Peyer's patch (tissue), 4 donors: ENCODE results near the gene TBP. TPM values are rescaled to one million over a fixed set of nuclear protein-coding genes. Genes with fewer than 3 reads are reported as not detected.

ENCODE experiments used
- DNase-seq, 3 donors: peaks; one replicate each; pipeline ENCODE4 v3.0.0-alpha.2; 2017 to 2019
- H3K27ac ChIP-seq, 4 donors: fragments of 200-600 bp; sonication (generic); one replicate each; pipeline ENCODE4 v1.5.1; 2016 to 2019
- H3K27me3 ChIP-seq, 2 donors: fragments of 200-600 bp; sonication (generic); one replicate each; pipeline ENCODE4 v1.5.1; 2019
- H3K36me3 ChIP-seq, 3 donors: fragments of 200-600 bp; sonication (generic); one replicate each; pipeline ENCODE4 v1.5.1; 2016 to 2019
- H3K4me1 ChIP-seq, 4 donors: fragments of 200-600 bp; sonication (generic); one replicate each; pipeline ENCODE4 v1.5.1; 2016 to 2019
- H3K4me3 ChIP-seq, 4 donors: fragments of 200-600 bp; sonication (generic); 1 replicate in 3 of 4; 2 replicates in 1 of 4; pipeline ENCODE4 v1.5.1; 2016 to 2019; ENCODE audit warnings: mild to moderate bottlenecking in 1 of 4
- H3K9me3 ChIP-seq, 4 donors: fragments of 200-600 bp; sonication (generic); one replicate each; pipeline ENCODE4 v1.5.1; 2016 to 2019; ENCODE audit warnings: mild to moderate bottlenecking in 1 of 4
- POLR2A ChIP-seq, 2 donors: fragments of 450-650 bp; IDR thresholded peaks; one replicate each; pipeline ENCODE4 v1.5.1; 2017; ENCODE audit warnings: antibody characterized with exemption in 2 of 2, mild to moderate bottlenecking in 2 of 2, moderate library complexity in 2 of 2
- total RNA-seq, 4 donors: library from RNA; depleted of rRNA; stranded (reverse); fragments of >200 nt; gene quantifications; one replicate each; pipeline ENCODE4 v1.1.0, GENCODE V29; 2016
- TF ChIP-seq, protein P1 (sequence below), 6 experiments: fragments of 450-650 bp in 4 of 6; fragments of 200-600 bp in 2 of 6; sonication (generic) in 1 of 6; IDR thresholded peaks; one replicate each; pipeline ENCODE4 v1.5.1; 2017 to 2019; ENCODE audit warnings: antibody characterized with exemption in 6 of 6, mild to moderate bottlenecking in 3 of 6, moderate library complexity in 1 of 6

The TBP gene
- total RNA-seq, 4 donors from 2014 or later, result 14.2 to 37.1 (median 33.7) TPM

GRCh38 chr6:170561555-170561954 lies 7.4 kb downstream of the TBP start:
- Histone ChIP-seq H3K4me1 (no peaks in the 10 kb centered on the region), H3K9me3 (no peaks in the 10 kb centered on the region), H3K27me3 (no peaks in the 10 kb centered on the region), H3K4me3 (no peak overlapping the region), H3K27ac (no peak overlapping the region), H3K36me3 (peaks cover 0 to 65% (median 0%) of the 10 kb centered on the region in 3 donors)
- TF ChIP-seq, protein P1, sequence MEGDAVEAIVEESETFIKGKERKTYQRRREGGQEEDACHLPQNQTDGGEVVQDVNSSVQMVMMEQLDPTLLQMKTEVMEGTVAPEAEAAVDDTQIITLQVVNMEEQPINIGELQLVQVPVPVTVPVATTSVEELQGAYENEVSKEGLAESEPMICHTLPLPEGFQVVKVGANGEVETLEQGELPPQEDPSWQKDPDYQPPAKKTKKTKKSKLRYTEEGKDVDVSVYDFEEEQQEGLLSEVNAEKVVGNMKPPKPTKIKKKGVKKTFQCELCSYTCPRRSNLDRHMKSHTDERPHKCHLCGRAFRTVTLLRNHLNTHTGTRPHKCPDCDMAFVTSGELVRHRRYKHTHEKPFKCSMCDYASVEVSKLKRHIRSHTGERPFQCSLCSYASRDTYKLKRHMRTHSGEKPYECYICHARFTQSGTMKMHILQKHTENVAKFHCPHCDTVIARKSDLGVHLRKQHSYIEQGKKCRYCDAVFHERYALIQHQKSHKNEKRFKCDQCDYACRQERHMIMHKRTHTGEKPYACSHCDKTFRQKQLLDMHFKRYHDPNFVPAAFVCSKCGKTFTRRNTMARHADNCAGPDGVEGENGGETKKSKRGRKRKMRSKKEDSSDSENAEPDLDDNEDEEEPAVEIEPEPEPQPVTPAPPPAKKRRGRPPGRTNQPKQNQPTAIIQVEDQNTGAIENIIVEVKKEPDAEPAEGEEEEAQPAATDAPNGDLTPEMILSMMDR (IDR thresholded peaks at IDR 0.05), result no peak
- TF ChIP-seq POLR2A (IDR thresholded peaks at IDR 0.05), result no peak
- no peak for DNase-seq

DNA sequence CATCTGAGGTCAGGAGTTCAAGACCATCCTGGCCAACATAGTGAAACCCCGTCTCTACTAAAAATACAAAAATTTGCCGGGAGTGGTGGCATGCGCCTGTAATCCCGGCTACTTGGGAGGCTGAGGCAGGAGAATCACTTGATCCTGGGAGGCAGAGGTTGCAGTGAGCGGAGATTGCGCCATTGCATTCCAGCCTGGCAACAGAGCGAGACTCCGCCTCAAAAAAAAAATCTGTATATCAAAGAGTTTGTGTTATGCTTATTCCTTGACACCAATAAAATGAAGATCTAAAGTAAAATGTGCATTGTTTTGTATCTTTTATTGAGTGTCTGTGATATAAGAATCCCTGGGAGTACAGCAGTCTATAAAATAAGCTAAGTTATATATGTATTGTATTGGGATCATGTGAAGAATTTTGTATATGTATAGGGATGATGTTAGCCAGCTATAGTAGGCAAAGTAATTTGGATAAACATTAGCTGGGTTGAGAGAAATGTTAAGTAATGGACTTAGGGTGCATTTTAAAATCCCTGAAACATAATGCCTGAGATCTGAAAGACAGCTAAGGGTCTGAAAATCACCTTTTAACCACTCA lies 10.9 kb downstream of the TBP start:
- H3K9me3 ChIP-seq, result no peaks in the 10 kb centered on the region
- no peaks in the 10 kb centered on the region for H3K4me1 ChIP-seq
- H3K27ac ChIP-seq, result no peak overlapping the region
- no peaks in the 10 kb centered on the region for H3K27me3 ChIP-seq
- peaks cover 0 to 87% (median 0%) of the 10 kb centered on the region in 3 donors for H3K36me3 ChIP-seq
- no peak for TF ChIP-seq POLR2A (IDR thresholded peaks at IDR 0.05)
- TF ChIP-seq, protein P1 (IDR thresholded peaks at IDR 0.05), result no peak
- H3K4me3 ChIP-seq, result no peak overlapping the region
- DNase-seq, result no peak

- H3K9me3 ChIP-seq, result no peaks in the 10 kb centered on the region
- no peak overlapping the region for H3K4me3 ChIP-seq
- H3K27ac ChIP-seq, result no peak overlapping the region
- no peak for DNase-seq
- TF ChIP-seq, protein P1 (IDR thresholded peaks at IDR 0.05), result no peak
- TF ChIP-seq POLR2A (IDR thresholded peaks at IDR 0.05), result no peak
- peaks cover 0 to 72% (median 5%) of the 10 kb centered on the region in 3 donors for H3K36me3 ChIP-seq
- no peaks in the 10 kb centered on the region for H3K27me3 ChIP-seq
- no peaks in the 10 kb centered on the region for H3K4me1 ChIP-seq
These were observed 18.7 kb downstream of the TBP start for GRCh38 chr6:170572704-170573466.

DNA sequence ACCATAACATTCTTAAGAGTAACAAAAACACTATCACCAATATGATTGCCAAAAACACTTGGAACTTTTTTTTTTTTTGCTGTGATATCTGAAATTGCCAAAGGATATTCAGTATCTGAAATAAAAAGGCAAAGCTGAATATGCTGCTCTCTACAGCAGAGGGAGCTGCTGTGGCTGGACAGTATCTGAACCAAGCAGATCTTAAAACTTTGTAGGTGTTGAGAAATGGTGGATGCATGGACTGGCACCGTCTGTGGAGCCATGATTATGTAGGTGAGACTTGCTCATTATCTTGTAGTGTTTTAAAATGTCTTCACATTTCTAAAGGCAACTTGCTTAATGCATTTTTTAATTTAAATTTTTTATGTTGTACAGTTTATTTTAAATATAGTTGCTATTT lies 21.1 kb downstream of the TBP start:
- TF ChIP-seq, protein P1 (IDR thresholded peaks at IDR 0.05), result no peak
- no peak for TF ChIP-seq POLR2A (IDR thresholded peaks at IDR 0.05)
- no peak overlapping the region for H3K27ac ChIP-seq
- DNase-seq, result no peak
- no peaks in the 10 kb centered on the region for H3K9me3 ChIP-seq
- H3K4me3 ChIP-seq, result no peak overlapping the region
- peaks cover 0 to 65% (median 5%) of the 10 kb centered on the region in 3 donors for H3K36me3 ChIP-seq
- H3K4me1 ChIP-seq, result no peaks in the 10 kb centered on the region
- no peaks in the 10 kb centered on the region for H3K27me3 ChIP-seq

- TF ChIP-seq, protein P1 (IDR thresholded peaks at IDR 0.05), result no peak
These were observed 24.7 kb downstream of the TBP start for GRCh38 chr6:170578909-170579308.

More at GRCh38 chr6:170578909-170579308, 24.7 kb downstream of the TBP start:
- H3K27me3 ChIP-seq, result no peaks in the 10 kb centered on the region
- peaks cover 0 to 54% (median 0%) of the 10 kb centered on the region in 3 donors for H3K36me3 ChIP-seq
- H3K4me1 ChIP-seq, result peaks cover 0 to 3% (median 0%) of the 10 kb centered on the region in 4 donors
- no peak overlapping the region for H3K4me3 ChIP-seq
- no peak overlapping the region for H3K27ac ChIP-seq
- H3K9me3 ChIP-seq, result no peaks in the 10 kb centered on the region
- DNase-seq, result no peak
